ENCODE data around the gene ACER3. TPM values are rescaled to one million over a fixed set of nuclear protein-coding genes. Genes with fewer than 3 reads are reported as not detected.

ACER3 gene
- total RNA-seq, 1 donor from 2014 or later: 17.3 TPM

- FAIRE-seq: no peak
- Mint-ChIP-seq H3K4me3 (ENCODE audit: unreplicated experiment) (no peak overlapping the region), H3K9me3 (ENCODE audit: unreplicated experiment) (no peaks in the 10 kb centered on the region), H3K27ac (ENCODE audit: unreplicated experiment) (no peak overlapping the region), H3K27me3 (ENCODE audit: low read depth, unreplicated experiment) (peaks cover 18% of the 10 kb centered on the region), H3K36me3 (ENCODE audit: low read depth, unreplicated experiment) (no peaks in the 10 kb centered on the region), H3K4me1 (ENCODE audit: low read depth, unreplicated experiment) (peaks cover 2% of the 10 kb centered on the region)
- no peak for DNase-seq (ENCODE audit: low read depth)
- no peak overlapping the region for H3K27ac ChIP-seq (ENCODE audit: low read depth, low read length)
- no peaks in the 10 kb centered on the region for H4K20me1 ChIP-seq (ENCODE audit: insufficient read depth, low read length)
- no peak overlapping the region for H3K4me3 ChIP-seq (ENCODE audit: insufficient read depth, low read depth, low read length)
- no peaks in the 10 kb centered on the region for H3K9me3 ChIP-seq (ENCODE audit: insufficient read depth, low read depth, low read length)
- H3K4me1 ChIP-seq (ENCODE audit: insufficient read depth, low read length): no peaks in the 10 kb centered on the region
- no peak for TF ChIP-seq EZH2 (IDR thresholded peaks at IDR 0.05; ENCODE audit: insufficient read depth, low read length)
- TF ChIP-seq CTCF (IDR thresholded peaks at IDR 0.05; ENCODE audit: insufficient read depth, low read depth, low read length): no peak
- H3K27me3 ChIP-seq (ENCODE audit: insufficient read depth, low read length): peaks cover 12% of the 10 kb centered on the region
- no peaks in the 10 kb centered on the region for H3K79me2 ChIP-seq (ENCODE audit: insufficient read depth, low read length)
- no peak overlapping the region for H3K4me2 ChIP-seq (ENCODE audit: low read length)
- H2AFZ ChIP-seq (ENCODE audit: low read depth, low read length): no peak overlapping the region
- H3K9ac ChIP-seq (ENCODE audit: low read length): no peak overlapping the region
- no peaks in the 10 kb centered on the region for H3K36me3 ChIP-seq (ENCODE audit: insufficient read depth, low read length)
These were observed 15.6 kb upstream of the ACER3 start for GRCh38 chr11:76845069-76845468.

GRCh38 chr11:76846441-76846840, 14.3 kb upstream of the ACER3 start:
- H4K20me1 ChIP-seq (ENCODE audit: insufficient read depth, low read length): no peaks in the 10 kb centered on the region
- FAIRE-seq: no peak
- no peaks in the 10 kb centered on the region for H3K36me3 Mint-ChIP-seq (ENCODE audit: low read depth, unreplicated experiment)

More at GRCh38 chr11:76846441-76846840, 14.3 kb upstream of the ACER3 start:
- no peak overlapping the region for H3K4me2 ChIP-seq (ENCODE audit: low read length)
- Mint-ChIP-seq H3K9me3 (ENCODE audit: unreplicated experiment) (no peaks in the 10 kb centered on the region), H3K27me3 (ENCODE audit: low read depth, unreplicated experiment) (peaks cover 16% of the 10 kb centered on the region), H3K27ac (ENCODE audit: unreplicated experiment) (no peak overlapping the region), H3K4me3 (ENCODE audit: unreplicated experiment) (no peak overlapping the region), H3K4me1 (ENCODE audit: low read depth, unreplicated experiment) (peaks cover 2% of the 10 kb centered on the region)
- H3K9ac ChIP-seq (ENCODE audit: low read length): no peak overlapping the region
- H3K4me3 ChIP-seq (ENCODE audit: insufficient read depth, low read depth, low read length): no peak overlapping the region
- no peaks in the 10 kb centered on the region for H3K9me3 ChIP-seq (ENCODE audit: insufficient read depth, low read depth, low read length)
- no peaks in the 10 kb centered on the region for H3K36me3 ChIP-seq (ENCODE audit: insufficient read depth, low read length)
- no peak overlapping the region for H2AFZ ChIP-seq (ENCODE audit: low read depth, low read length)
- no peaks in the 10 kb centered on the region for H3K4me1 ChIP-seq (ENCODE audit: insufficient read depth, low read length)
- no peak overlapping the region for H3K27ac ChIP-seq (ENCODE audit: low read depth, low read length)
- DNase-seq (ENCODE audit: low read depth): no peak
- H3K79me2 ChIP-seq (ENCODE audit: insufficient read depth, low read length): no peaks in the 10 kb centered on the region
- no peak for TF ChIP-seq EZH2 (IDR thresholded peaks at IDR 0.05; ENCODE audit: insufficient read depth, low read length)
- no peak for TF ChIP-seq CTCF (IDR thresholded peaks at IDR 0.05; ENCODE audit: insufficient read depth, low read depth, low read length)
- peaks cover 14% of the 10 kb centered on the region for H3K27me3 ChIP-seq (ENCODE audit: insufficient read depth, low read length)

All from astrocyte (in vitro differentiated cells and primary cell).